Measurements from ENCODE around the gene SNPH.
A peak's percentile ranks its signal among the peaks of the same experiment; 100 is the strongest.

The SNPH gene

GRCh38 chr20:1325173-1326030, 59.3 kb downstream of the SNPH start:
- DNase-seq: peak; percentile 95

GRCh38 chr20:1326031-1326930, 60.2 kb downstream of the SNPH start:
- DNase-seq: no peak

- DNase-seq: no peak
Measured at GRCh38 chr20:1327241-1327653, 61.2 kb downstream of the SNPH start.

GRCh38 chr20:1327827-1328679, 62.0 kb downstream of the SNPH start:
- no peak for DNase-seq

- no peak for DNase-seq
Measured at GRCh38 chr20:1328680-1329330, 62.7 kb downstream of the SNPH start, which contains the start of gene SDCBP2. Gene SDCBP2 (minus strand): TSS chr20:1329139. CDS start chr20:1320416, 8,723 bp downstream.

- no peak for DNase-seq
Measured at GRCh38 chr20:1330075-1330830, 64.2 kb downstream of the SNPH start.

- no peak for DNase-seq
Measured at GRCh38 chr20:1331101-1331500, 65.0 kb downstream of the SNPH start.

GRCh38 chr20:1331801-1332453, 65.8 kb downstream of the SNPH start:
- no peak for DNase-seq

GRCh38 chr20:1332749-1333300, 66.7 kb downstream of the SNPH start:
- no peak for DNase-seq

- DNase-seq: no peak
Measured at GRCh38 chr20:1333462-1334369, 67.6 kb downstream of the SNPH start.

- no peak for DNase-seq
Measured at GRCh38 chr20:1334370-1334731, 68.3 kb downstream of the SNPH start.

GRCh38 chr20:1334761-1335160, 68.7 kb downstream of the SNPH start:
- DNase-seq: no peak

- no peak for DNase-seq
Measured at GRCh38 chr20:1335961-1336698, 70.0 kb downstream of the SNPH start.

GRCh38 chr20:1336699-1337367, 70.7 kb downstream of the SNPH start:
- DNase-seq: no peak

- DNase-seq: no peak
Measured at GRCh38 chr20:1337441-1337840, 71.3 kb downstream of the SNPH start.

GRCh38 chr20:1338096-1338495, 72.0 kb downstream of the SNPH start:
- DNase-seq: no peak

- no peak for DNase-seq
Measured at GRCh38 chr20:1338801-1339200, 72.7 kb downstream of the SNPH start.
